OCI-LY1 (cell line): Measurements from ENCODE around the gene TNNT3.

Experiments
- CTCF ChIP-seq: fragments of 200-600 bp; sonication (generic), shearing (Covaris generic); IDR thresholded peaks from 2 replicates; pipeline ENCODE4 v1.5.1; 2017; ENCODE audit warnings: mild to moderate bottlenecking, antibody characterized with exemption, low read length, moderate library complexity, mixed read lengths
- EZH2 ChIP-seq: fragments of 200-600 bp; sonication (generic), shearing (Covaris generic); IDR thresholded peaks from 2 replicates; pipeline ENCODE4 v1.8.0; 2017; ENCODE audit warnings: borderline replicate concordance, mixed run types, mild to moderate bottlenecking, antibody characterized with exemption, low read length, moderate library complexity, mixed read lengths

- TF ChIP-seq CTCF = no peak
- TF ChIP-seq EZH2 = no peak
Measured at GRCh38 chr11:1959786-1960185, 40.3 kb downstream of the TNNT3 start.
